Naive B cell (primary cell): ENCODE measurements around the gene STK10. TPM values are rescaled to one million over a fixed set of nuclear protein-coding genes. Genes with fewer than 3 reads are reported as not detected.

Experiments
- ATAC-seq, 2 donors: fragments of 150-1000 bp; cut with Tn5 transposase; 2 replicates each; pipeline ENCODE4 v1.10.0; 2021; ENCODE audit warnings: low read depth in 2 of 2, mild to moderate bottlenecking in 2 of 2, moderate library complexity in 2 of 2
- DNase-seq: peaks from one replicate; pipeline ENCODE4 v3.0.0; 2022
- H3K27ac Mint-ChIP-seq, 6 donors: one replicate each; pipeline ENCODE4 v1.8.0; 2020 to 2022; ENCODE audit warnings: mild to moderate bottlenecking in 6 of 6, mixed read lengths in 6 of 6, moderate library complexity in 5 of 6, inconsistent platforms in 2 of 6
- H3K27me3 Mint-ChIP-seq, 3 donors: one replicate each; pipeline ENCODE4 v1.8.0; 2021 to 2022; ENCODE audit warnings: mixed read lengths in 3 of 3, mild to moderate bottlenecking in 1 of 3
- H3K36me3 Mint-ChIP-seq, 2 donors: one replicate each; pipeline ENCODE4 v1.8.0; 2020 to 2022; ENCODE audit warnings: mixed read lengths in 2 of 2, inconsistent platforms in 1 of 2, mild to moderate bottlenecking in 1 of 2
- H3K4me1 Mint-ChIP-seq, 3 donors: one replicate each; pipeline ENCODE4 v1.8.0; 2020 to 2022; ENCODE audit warnings: mixed read lengths in 3 of 3, inconsistent platforms in 1 of 3, mild to moderate bottlenecking in 1 of 3, moderate library complexity in 1 of 3
- H3K4me3 Mint-ChIP-seq, 8 donors: one replicate each; pipeline ENCODE4 v1.8.0; 2020 to 2022; ENCODE audit warnings: mild to moderate bottlenecking in 8 of 8, mixed read lengths in 8 of 8, moderate library complexity in 8 of 8, inconsistent platforms in 2 of 8
- H3K9me3 Mint-ChIP-seq, 7 donors: one replicate each; pipeline ENCODE4 v1.8.0; 2020 to 2022; ENCODE audit warnings: mixed read lengths in 7 of 7, mild to moderate bottlenecking in 5 of 7, inconsistent platforms in 2 of 7, moderate library complexity in 1 of 7
- polyA plus RNA-seq, 6 donors: library from polyadenylated mRNA; unstranded; fragments of 300-500 nt; fragmentation: Illumina TruSeq; gene quantifications; one replicate each; pipeline ENCODE4 v1.2.3, GENCODE V29; 2021; ENCODE audit warnings: low read depth in 6 of 6

The STK10 gene
- polyA plus RNA-seq, 6 donors from 2014 or later, result 12.2 to 73.3 (median 36.3) TPM

DNA sequence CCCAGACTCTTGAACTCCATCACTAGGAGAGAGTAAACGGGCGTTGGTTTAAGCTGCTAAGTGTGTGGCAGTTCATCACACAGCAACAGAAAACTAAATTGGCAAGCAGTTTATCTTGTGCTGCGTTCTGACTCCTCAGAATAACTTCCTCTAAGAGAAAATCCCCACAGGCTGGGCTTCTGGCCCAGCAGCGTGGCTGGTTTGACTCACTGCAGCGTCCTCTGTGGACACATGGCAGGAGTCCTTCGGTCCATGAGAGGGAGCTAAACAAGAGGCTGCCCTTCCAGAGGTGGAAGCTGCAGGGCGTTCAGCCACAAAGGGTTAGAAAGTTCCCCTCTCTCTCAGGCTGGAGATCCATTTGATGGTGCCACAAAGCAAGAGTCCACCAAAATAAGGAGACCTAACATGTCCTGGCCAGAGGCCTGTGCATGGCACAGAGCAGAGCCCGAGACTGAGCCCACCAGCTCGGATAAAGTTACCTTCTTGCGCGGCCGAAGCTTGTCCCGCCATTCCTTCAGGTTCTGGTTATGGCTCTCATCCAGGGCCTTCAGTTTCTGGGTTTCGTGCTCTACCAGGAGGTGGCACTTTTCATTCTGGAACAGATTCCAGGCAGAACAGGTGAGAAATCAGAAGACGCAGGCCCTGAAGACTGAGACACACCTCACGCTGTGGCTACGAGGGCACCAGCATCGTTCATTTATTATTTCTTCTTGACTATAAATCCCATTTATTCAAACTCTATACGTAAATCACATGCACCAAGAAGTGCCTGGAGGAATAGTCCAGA lies 135.4 kb downstream of the STK10 start:
- ATAC-seq (no peak), DNase-seq (no peak)
- Mint-ChIP-seq H3K9me3 (no peaks in the 10 kb centered on the region), H3K4me1 (peaks cover 0 to 8% (median 0%) of the 10 kb centered on the region in 3 donors), H3K36me3 (peaks cover 16 to 47% of the 10 kb centered on the region in 2 donors), H3K27ac (peak overlapping the region in 1 of 6 donors; percentile 70), H3K4me3 (peak overlapping the region in 1 of 8 donors; percentile 40), H3K27me3 (no peaks in the 10 kb centered on the region)

- Mint-ChIP-seq H3K4me1 (peaks cover 0 to 7% (median 0%) of the 10 kb centered on the region in 3 donors), H3K4me3 (peak overlapping the region in 1 of 8 donors; percentile 4)
These were observed 136.2 kb downstream of the STK10 start for GRCh38 chr5:172051643-172052339.

GRCh38 chr5:172050080-172050479 lies 137.9 kb downstream of the STK10 start:
- Mint-ChIP-seq H3K27ac (no peak overlapping the region), H3K36me3 (peaks cover 12 to 26% of the 10 kb centered on the region in 2 donors), H3K9me3 (no peaks in the 10 kb centered on the region), H3K4me1 (peaks cover 1 to 3% (median 3%) of the 10 kb centered on the region in 3 donors), H3K27me3 (no peaks in the 10 kb centered on the region), H3K4me3 (no peak overlapping the region)
- ATAC-seq (no peak), DNase-seq (no peak)

More at GRCh38 chr5:172051643-172052339, 136.2 kb downstream of the STK10 start:
- Mint-ChIP-seq H3K27ac (peak overlapping the region in 3 of 6 donors; percentile 62 to 85 (median 77)), H3K27me3 (no peaks in the 10 kb centered on the region), H3K36me3 (peaks cover 16 to 38% of the 10 kb centered on the region in 2 donors), H3K9me3 (no peaks in the 10 kb centered on the region)
- ATAC-seq, result no peak
- no peak for DNase-seq

- no peak for ATAC-seq
- DNase-seq, result no peak
- Mint-ChIP-seq H3K4me3 (no peak overlapping the region), H3K4me1 (peaks cover 2 to 6% (median 3%) of the 10 kb centered on the region in 3 donors), H3K36me3 (peaks cover 15 to 33% of the 10 kb centered on the region in 2 donors), H3K27ac (peak overlapping the region in 2 of 6 donors; percentile 71 to 93), H3K27me3 (no peaks in the 10 kb centered on the region), H3K9me3 (no peaks in the 10 kb centered on the region)
These were observed 138.7 kb downstream of the STK10 start for GRCh38 chr5:172049226-172049796.

DNA sequence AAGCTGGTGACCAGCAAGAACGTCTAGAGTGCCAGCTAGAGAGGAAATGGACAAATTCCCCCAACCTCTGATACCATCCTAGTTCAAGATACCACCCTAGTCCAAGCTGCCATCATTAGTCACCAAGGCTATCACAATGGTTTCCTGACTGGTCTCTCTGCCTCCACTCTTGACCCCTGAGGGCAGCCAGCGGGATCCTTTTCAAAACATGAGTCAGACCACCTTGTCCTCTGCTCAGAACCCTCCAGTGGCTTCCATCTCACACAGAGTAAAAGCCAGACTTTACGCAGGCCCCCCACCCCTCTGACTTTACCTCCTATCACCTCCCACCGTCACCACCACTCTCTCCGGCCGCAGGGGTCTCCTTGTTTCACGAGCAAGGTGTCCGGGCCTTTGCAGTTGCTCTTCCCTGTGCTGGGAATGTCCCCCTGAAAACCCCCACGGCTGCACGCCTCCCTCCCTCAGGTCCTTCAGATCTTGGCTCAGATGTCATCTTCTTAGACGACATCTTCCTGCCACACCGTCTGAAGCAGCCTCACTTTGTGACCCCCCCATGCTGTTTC lies 139.4 kb downstream of the STK10 start:
- no peaks in the 10 kb centered on the region for H3K9me3 Mint-ChIP-seq
- DNase-seq (no peak), ATAC-seq (no peak)
- H3K36me3 Mint-ChIP-seq, result peaks cover 18 to 35% of the 10 kb centered on the region in 2 donors
- H3K27me3 Mint-ChIP-seq, result no peaks in the 10 kb centered on the region
- peak overlapping the region in 3 of 6 donors; percentile 71 to 93 (median 75) for H3K27ac Mint-ChIP-seq
- peak overlapping the region in 1 of 8 donors; percentile 56 for H3K4me3 Mint-ChIP-seq
- H3K4me1 Mint-ChIP-seq, result peaks cover 2 to 6% (median 3%) of the 10 kb centered on the region in 3 donors

- H3K4me3 Mint-ChIP-seq, result no peak overlapping the region
- H3K4me1 Mint-ChIP-seq, result peaks cover 2 to 6% (median 3%) of the 10 kb centered on the region in 3 donors
- no peaks in the 10 kb centered on the region for H3K27me3 Mint-ChIP-seq
- DNase-seq, result no peak
- no peaks in the 10 kb centered on the region for H3K9me3 Mint-ChIP-seq
- H3K27ac Mint-ChIP-seq, result peak overlapping the region in 2 of 6 donors; percentile 71 to 75
- no peak for ATAC-seq
- peaks cover 18 to 35% of the 10 kb centered on the region in 2 donors for H3K36me3 Mint-ChIP-seq
These were observed 139.9 kb downstream of the STK10 start for GRCh38 chr5:172048170-172048422.

DNA sequence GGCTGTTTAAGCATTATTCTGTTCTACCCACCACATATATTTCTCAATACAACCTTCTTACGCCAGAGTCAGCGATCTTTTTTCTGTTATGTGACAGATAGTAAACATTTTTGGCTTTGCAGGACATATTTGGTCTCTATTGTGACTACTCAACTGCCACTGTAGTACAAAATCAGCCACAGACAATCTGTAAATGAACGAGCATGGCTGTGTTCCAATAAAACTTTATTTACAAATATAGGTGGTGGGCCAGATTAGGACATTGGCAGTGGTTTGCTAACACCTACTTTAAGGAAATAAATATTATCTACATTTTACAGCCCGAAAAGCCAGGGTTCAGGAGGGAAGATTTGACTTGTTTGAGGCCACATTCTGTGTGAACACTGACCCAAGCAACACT lies 141.4 kb downstream of the STK10 start:
- Mint-ChIP-seq H3K9me3 (no peaks in the 10 kb centered on the region), H3K36me3 (peaks cover 14 to 30% of the 10 kb centered on the region in 2 donors), H3K4me3 (peak overlapping the region in 1 of 8 donors; percentile 34), H3K27ac (no peak overlapping the region), H3K27me3 (no peaks in the 10 kb centered on the region), H3K4me1 (peaks cover 2 to 6% (median 3%) of the 10 kb centered on the region in 3 donors)
- DNase-seq (no peak), ATAC-seq (no peak)

DNA sequence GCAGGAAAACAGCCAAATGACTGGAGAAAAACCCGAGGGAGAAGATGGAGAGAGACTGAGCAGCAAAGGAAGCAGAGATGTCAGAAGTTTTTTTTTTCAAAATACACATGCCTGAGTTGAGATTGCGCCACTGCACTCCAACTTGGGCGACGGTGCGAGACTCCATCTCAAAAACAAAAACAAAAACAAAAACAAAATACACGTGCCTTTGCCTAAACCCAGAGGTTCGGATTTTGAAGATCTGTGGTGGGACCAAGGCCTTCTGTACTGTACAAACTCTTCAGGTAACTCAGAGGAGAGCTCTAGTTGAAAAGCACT lies 142.8 kb downstream of the STK10 start:
- peak overlapping the region in 1 of 8 donors; percentile 80 for H3K4me3 Mint-ChIP-seq
- H3K4me1 Mint-ChIP-seq, result peaks cover 2 to 8% (median 4%) of the 10 kb centered on the region in 3 donors
- H3K27me3 Mint-ChIP-seq, result no peaks in the 10 kb centered on the region
- H3K27ac Mint-ChIP-seq, result peak overlapping the region; percentile 42 to 98 (median 72)
- DNase-seq (no peak), ATAC-seq (no peak)
- H3K36me3 Mint-ChIP-seq, result peaks cover 12 to 27% of the 10 kb centered on the region in 2 donors
- H3K9me3 Mint-ChIP-seq, result no peaks in the 10 kb centered on the region

DNA sequence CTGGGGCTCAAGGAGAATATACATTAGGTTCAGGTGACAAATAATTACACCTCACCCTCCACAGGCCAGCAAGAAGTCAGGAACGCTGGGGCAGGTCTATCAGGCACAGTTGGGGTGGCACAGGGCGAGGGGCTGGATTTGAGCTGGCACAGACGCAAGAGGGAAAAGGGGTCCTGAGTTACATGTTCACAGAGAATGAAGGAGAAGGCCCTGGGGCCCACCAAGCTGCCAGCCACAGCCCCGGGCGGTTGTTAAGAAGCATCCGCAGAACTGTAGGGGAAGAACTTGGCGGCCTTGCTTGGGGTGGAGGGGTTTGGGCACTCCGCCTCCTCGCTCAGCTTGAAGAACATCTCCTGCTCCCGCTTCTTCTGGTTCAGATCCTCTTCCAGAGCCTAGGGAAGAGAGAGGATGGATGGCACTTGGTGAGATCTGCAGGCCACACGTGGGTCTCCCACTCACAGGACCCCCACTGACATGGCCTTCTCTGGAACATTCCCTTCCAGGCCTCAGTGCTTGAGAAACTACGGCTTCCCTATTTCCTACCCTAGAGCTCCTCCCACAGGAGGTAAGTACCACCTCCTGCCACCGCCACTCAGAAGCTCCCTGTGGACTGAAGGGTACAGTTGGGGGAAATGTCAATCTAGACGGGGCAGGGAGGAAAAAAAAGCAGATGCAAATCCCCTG lies 143.3 kb downstream of the STK10 start:
- no peaks in the 10 kb centered on the region for H3K27me3 Mint-ChIP-seq
- no peaks in the 10 kb centered on the region for H3K9me3 Mint-ChIP-seq
- H3K27ac Mint-ChIP-seq, result peak overlapping the region; percentile 42 to 98 (median 74)
- DNase-seq (no peak), ATAC-seq (no peak)
- peaks cover 7 to 13% (median 9%) of the 10 kb centered on the region in 3 donors for H3K4me1 Mint-ChIP-seq
- H3K36me3 Mint-ChIP-seq, result peaks cover 12 to 27% of the 10 kb centered on the region in 2 donors
- peak overlapping the region in 1 of 8 donors; percentile 80 for H3K4me3 Mint-ChIP-seq

DNA sequence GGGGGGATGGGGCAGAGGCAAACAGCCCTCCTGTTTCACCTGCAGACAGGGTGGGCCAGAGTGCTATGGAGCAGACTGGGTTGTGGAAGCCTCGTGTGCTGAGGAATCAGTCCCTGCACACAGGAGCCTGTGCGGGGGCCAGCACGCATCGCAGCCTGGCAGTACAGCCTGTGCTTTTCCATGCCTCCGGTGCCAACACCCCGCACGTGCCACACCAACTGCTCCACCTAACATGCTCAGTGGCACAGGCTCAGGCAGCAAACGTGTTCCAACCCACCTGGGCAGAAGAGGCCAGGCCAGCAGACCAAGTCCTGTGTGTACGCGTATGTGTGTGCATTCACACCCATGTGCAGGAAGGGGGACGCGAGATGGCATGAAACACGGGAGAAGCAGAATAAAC lies 144.2 kb downstream of the STK10 start:
- DNase-seq (no peak), ATAC-seq (no peak)
- H3K4me1 Mint-ChIP-seq, result peaks cover 10 to 14% (median 12%) of the 10 kb centered on the region in 3 donors
- peak overlapping the region in 2 of 6 donors; percentile 71 to 73 for H3K27ac Mint-ChIP-seq
- no peaks in the 10 kb centered on the region for H3K27me3 Mint-ChIP-seq
- no peaks in the 10 kb centered on the region for H3K9me3 Mint-ChIP-seq
- peaks cover 12 to 20% of the 10 kb centered on the region in 2 donors for H3K36me3 Mint-ChIP-seq
- H3K4me3 Mint-ChIP-seq, result peak overlapping the region in 1 of 8 donors; percentile 42

GRCh38 chr5:172042183-172042582 lies 145.8 kb downstream of the STK10 start:
- DNase-seq, result no peak
- peaks cover 0 to 3% (median 0%) of the 10 kb centered on the region in 7 donors for H3K9me3 Mint-ChIP-seq
- H3K27me3 Mint-ChIP-seq, result no peaks in the 10 kb centered on the region
- H3K36me3 Mint-ChIP-seq, result peaks cover 8 to 24% of the 10 kb centered on the region in 2 donors
- H3K4me3 Mint-ChIP-seq, result peak overlapping the region in 1 of 8 donors; percentile 9
- ATAC-seq, result no peak
- peaks cover 9 to 14% (median 10%) of the 10 kb centered on the region in 3 donors for H3K4me1 Mint-ChIP-seq
- H3K27ac Mint-ChIP-seq, result peak overlapping the region in 3 of 6 donors; percentile 66 to 86 (median 71)

DNA sequence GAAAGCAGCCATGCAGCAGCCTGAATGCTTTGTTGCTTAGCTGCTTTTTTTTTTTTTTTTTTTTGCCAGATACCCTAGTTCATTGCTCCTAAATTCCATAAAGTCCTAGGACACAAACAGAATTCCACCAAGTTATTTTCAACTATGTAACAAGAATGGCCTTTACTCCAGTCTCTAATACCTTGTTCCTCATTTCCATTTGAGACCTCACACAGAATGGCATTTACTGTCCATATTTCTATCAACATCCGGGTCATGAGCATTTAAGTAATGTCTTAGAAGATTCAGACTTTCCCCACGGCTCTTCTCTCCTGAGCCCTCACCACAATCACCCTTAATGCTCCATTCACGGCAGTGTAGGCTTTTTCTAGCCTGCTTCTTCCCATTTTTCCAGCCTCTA lies 149.9 kb downstream of the STK10 start:
- Mint-ChIP-seq H3K27ac (no peak overlapping the region), H3K9me3 (peaks cover 0 to 3% (median 0%) of the 10 kb centered on the region in 7 donors), H3K27me3 (no peaks in the 10 kb centered on the region), H3K4me3 (no peak overlapping the region), H3K4me1 (peaks cover 20 to 23% (median 20%) of the 10 kb centered on the region in 3 donors), H3K36me3 (peaks cover 4 to 13% of the 10 kb centered on the region in 2 donors)
- ATAC-seq, result no peak
- DNase-seq, result no peak

DNA sequence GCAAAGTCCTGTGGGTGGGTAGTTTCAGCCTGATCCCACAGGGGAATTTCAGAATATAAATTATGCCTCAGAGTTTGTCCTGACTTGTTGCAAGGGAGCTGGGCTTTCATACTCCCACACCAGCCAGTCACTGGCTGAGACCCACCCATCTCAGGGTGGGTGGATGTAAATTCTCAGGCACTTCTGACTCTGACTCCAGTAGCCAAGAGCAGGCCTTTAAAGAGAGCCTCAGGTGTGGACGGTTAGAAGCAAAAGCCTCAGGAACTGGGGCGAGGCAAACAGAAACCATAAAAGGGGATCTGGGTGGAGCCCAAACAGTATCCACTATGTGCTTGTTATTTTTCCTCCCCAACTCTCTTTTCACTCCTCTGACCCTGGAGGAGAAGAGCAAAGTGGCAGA lies 153.0 kb downstream of the STK10 start:
- H3K36me3 Mint-ChIP-seq, result peaks cover 19 to 33% of the 10 kb centered on the region in 2 donors
- peak overlapping the region in 6 of 8 donors; percentile 12 to 71 (median 46) for H3K4me3 Mint-ChIP-seq
- peak; percentile 14 for DNase-seq
- ATAC-seq, result peak; percentile 78 to 85
- H3K4me1 Mint-ChIP-seq, result peaks cover 16 to 21% (median 17%) of the 10 kb centered on the region in 3 donors
- no peaks in the 10 kb centered on the region for H3K27me3 Mint-ChIP-seq
- H3K27ac Mint-ChIP-seq, result peak overlapping the region in 4 of 6 donors; percentile 10 to 52 (median 32)
- H3K9me3 Mint-ChIP-seq, result peaks cover 5 to 23% (median 11%) of the 10 kb centered on the region in 7 donors
